ENCODE measurements around the gene IL25.

DNA sequence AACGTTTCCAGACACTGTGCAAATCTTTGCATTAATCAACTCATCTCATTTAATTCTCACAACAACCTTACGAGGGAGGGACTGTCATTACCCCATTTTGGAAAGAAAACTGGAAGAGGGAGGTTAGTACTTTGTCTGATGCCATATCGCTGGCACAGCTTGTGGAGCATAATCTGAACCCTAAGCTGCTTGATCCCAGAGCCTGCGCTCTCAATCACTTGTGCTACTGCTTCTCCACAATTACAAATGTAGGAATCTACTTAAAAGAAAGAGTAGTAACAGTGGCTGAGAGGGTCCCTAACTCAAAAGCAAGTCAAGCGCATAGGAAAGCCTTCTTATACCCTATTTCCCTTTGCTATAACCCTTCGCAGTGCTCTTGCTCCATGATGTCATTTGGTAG, 10.8 kb upstream of the IL25 start:
- TF ChIP-seq, protein P1, sequence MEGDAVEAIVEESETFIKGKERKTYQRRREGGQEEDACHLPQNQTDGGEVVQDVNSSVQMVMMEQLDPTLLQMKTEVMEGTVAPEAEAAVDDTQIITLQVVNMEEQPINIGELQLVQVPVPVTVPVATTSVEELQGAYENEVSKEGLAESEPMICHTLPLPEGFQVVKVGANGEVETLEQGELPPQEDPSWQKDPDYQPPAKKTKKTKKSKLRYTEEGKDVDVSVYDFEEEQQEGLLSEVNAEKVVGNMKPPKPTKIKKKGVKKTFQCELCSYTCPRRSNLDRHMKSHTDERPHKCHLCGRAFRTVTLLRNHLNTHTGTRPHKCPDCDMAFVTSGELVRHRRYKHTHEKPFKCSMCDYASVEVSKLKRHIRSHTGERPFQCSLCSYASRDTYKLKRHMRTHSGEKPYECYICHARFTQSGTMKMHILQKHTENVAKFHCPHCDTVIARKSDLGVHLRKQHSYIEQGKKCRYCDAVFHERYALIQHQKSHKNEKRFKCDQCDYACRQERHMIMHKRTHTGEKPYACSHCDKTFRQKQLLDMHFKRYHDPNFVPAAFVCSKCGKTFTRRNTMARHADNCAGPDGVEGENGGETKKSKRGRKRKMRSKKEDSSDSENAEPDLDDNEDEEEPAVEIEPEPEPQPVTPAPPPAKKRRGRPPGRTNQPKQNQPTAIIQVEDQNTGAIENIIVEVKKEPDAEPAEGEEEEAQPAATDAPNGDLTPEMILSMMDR (conservative IDR thresholded peaks at IDR 0.05; ENCODE audit: low read depth, low read length), result no peak
- TF ChIP-seq CEBPB (IDR thresholded peaks at IDR 0.05; ENCODE audit: low read depth, low read length), result no peak
- TF ChIP-seq POLR2A (IDR thresholded peaks at IDR 0.05; ENCODE audit: low read depth, low read length), result no peak
